ENCODE data around the gene GLIS2.

DNA sequence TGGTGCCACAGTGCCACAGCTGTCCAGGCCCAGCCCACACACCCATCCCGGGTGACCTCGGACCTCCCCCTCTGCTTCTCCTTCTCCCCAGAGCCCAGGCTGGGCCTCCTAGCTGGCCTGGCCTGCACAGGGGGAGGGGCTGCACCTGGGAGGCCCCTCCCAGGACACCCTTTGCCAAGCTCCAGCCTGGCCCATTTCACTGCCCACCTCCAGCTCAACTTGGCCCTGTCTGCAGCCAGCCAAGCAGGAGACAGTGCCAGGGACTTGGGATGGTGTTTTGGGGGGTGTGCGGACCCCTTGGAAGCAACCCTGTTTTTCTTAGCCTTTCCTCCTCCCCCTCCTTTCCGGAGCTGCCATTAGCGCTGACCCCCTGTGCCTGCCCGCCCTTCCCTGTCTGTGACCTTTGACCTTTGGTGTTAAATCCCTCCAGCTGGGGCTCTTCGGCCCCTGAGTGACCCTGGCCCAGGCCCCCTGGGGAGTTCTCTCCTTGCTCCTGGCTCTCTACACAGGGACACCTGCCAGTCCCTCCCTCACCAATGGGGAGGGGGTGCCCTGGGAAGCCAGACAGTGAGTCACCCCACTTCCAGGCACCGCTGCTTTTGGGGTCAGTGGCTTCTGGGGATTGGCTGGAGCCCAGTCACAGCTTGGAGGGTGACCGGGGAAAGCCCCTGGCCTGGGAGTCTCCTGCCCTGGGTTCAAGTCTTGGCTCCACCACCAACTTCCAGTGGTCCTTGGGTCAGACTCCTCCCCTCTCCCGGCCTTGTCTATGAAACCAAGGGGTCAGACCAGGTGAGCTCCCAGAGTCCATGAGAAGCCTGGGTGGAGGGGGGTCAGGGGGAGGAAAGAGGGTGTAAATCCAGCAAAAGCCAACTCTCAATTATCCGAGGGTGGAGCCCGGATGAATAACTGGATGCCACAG lies 1.9 kb downstream of the GLIS2 start:
- TF ChIP-seq, protein P1, sequence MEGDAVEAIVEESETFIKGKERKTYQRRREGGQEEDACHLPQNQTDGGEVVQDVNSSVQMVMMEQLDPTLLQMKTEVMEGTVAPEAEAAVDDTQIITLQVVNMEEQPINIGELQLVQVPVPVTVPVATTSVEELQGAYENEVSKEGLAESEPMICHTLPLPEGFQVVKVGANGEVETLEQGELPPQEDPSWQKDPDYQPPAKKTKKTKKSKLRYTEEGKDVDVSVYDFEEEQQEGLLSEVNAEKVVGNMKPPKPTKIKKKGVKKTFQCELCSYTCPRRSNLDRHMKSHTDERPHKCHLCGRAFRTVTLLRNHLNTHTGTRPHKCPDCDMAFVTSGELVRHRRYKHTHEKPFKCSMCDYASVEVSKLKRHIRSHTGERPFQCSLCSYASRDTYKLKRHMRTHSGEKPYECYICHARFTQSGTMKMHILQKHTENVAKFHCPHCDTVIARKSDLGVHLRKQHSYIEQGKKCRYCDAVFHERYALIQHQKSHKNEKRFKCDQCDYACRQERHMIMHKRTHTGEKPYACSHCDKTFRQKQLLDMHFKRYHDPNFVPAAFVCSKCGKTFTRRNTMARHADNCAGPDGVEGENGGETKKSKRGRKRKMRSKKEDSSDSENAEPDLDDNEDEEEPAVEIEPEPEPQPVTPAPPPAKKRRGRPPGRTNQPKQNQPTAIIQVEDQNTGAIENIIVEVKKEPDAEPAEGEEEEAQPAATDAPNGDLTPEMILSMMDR (IDR thresholded peaks at IDR 0.05; ENCODE audit: low read depth, low read length, missing input control) = no peak
- TF ChIP-seq, protein P2, sequence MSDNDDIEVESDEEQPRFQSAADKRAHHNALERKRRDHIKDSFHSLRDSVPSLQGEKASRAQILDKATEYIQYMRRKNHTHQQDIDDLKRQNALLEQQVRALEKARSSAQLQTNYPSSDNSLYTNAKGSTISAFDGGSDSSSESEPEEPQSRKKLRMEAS (IDR thresholded peaks at IDR 0.05) = no peak
- no peak for TF ChIP-seq YY1 (IDR thresholded peaks at IDR 0.05)
- TF ChIP-seq, protein P3, sequence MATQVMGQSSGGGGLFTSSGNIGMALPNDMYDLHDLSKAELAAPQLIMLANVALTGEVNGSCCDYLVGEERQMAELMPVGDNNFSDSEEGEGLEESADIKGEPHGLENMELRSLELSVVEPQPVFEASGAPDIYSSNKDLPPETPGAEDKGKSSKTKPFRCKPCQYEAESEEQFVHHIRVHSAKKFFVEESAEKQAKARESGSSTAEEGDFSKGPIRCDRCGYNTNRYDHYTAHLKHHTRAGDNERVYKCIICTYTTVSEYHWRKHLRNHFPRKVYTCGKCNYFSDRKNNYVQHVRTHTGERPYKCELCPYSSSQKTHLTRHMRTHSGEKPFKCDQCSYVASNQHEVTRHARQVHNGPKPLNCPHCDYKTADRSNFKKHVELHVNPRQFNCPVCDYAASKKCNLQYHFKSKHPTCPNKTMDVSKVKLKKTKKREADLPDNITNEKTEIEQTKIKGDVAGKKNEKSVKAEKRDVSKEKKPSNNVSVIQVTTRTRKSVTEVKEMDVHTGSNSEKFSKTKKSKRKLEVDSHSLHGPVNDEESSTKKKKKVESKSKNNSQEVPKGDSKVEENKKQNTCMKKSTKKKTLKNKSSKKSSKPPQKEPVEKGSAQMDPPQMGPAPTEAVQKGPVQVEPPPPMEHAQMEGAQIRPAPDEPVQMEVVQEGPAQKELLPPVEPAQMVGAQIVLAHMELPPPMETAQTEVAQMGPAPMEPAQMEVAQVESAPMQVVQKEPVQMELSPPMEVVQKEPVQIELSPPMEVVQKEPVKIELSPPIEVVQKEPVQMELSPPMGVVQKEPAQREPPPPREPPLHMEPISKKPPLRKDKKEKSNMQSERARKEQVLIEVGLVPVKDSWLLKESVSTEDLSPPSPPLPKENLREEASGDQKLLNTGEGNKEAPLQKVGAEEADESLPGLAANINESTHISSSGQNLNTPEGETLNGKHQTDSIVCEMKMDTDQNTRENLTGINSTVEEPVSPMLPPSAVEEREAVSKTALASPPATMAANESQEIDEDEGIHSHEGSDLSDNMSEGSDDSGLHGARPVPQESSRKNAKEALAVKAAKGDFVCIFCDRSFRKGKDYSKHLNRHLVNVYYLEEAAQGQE (IDR thresholded peaks at IDR 0.05) = no peak
- TF ChIP-seq, protein P4, sequence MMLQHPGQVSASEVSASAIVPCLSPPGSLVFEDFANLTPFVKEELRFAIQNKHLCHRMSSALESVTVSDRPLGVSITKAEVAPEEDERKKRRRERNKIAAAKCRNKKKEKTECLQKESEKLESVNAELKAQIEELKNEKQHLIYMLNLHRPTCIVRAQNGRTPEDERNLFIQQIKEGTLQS (IDR thresholded peaks at IDR 0.05) = no peak
- TF ChIP-seq FOXA2 (IDR thresholded peaks at IDR 0.05) = no peak
- no peak for TF ChIP-seq TAF1 (conservative IDR thresholded peaks at IDR 0.05)
- TF ChIP-seq JUND (IDR thresholded peaks at IDR 0.05) = no peak
- TF ChIP-seq, protein P5, sequence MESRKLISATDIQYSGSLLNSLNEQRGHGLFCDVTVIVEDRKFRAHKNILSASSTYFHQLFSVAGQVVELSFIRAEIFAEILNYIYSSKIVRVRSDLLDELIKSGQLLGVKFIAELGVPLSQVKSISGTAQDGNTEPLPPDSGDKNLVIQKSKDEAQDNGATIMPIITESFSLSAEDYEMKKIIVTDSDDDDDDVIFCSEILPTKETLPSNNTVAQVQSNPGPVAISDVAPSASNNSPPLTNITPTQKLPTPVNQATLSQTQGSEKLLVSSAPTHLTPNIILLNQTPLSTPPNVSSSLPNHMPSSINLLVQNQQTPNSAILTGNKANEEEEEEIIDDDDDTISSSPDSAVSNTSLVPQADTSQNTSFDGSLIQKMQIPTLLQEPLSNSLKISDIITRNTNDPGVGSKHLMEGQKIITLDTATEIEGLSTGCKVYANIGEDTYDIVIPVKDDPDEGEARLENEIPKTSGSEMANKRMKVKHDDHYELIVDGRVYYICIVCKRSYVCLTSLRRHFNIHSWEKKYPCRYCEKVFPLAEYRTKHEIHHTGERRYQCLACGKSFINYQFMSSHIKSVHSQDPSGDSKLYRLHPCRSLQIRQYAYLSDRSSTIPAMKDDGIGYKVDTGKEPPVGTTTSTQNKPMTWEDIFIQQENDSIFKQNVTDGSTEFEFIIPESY (IDR thresholded peaks at IDR 0.05) = no peak
- TF ChIP-seq RXRA (IDR thresholded peaks at IDR 0.05) = no peak
- TF ChIP-seq SP1 (IDR thresholded peaks at IDR 0.05) = no peak

Measured in liver (tissue), 3 donors.